DND-41 (cell line): ENCODE data around the gene CD164.
"Not testable (repeated sequence)": the region's sequence is repeated elsewhere in the genome, so short reads cannot be mapped to it uniquely, and the experiment has no call there.

Experiments used
- CTCF ChIP-seq: IDR thresholded peaks from 2 replicates; pipeline ENCODE4 v1.5.1; 2012; ENCODE audit warnings: borderline replicate concordance, low read length, moderate library complexity, mild to moderate bottlenecking; ENCODE audit not compliant: poor library complexity, severe bottlenecking; ENCODE audit errors: extremely low read depth
- EZH2 ChIP-seq: IDR thresholded peaks from 3 replicates; pipeline ENCODE4 v1.6.1; 2012; ENCODE audit warnings: borderline replicate concordance, low read depth, mild to moderate bottlenecking, moderate library complexity, low read length, inconsistent platforms; ENCODE audit not compliant: severe bottlenecking

- not testable (repeated sequence) for TF ChIP-seq CTCF, EZH2
Measured at GRCh38 chr6:109364382-109365078, 17.7 kb downstream of the CD164 start.
